ENCODE data around the gene SIPA1L3.
"Not testable (repeated sequence)": the region's sequence is repeated elsewhere in the genome, so short reads cannot be mapped to it uniquely, and the experiment has no call there.

The SIPA1L3 gene

GRCh38 chr19:38043649-38044144, 136.7 kb downstream of the SIPA1L3 start:
- DNase-seq (ENCODE audit: low read depth in 1 of 2, low spot score in 1 of 2): no peak

GRCh38 chr19:38044267-38045111, 137.5 kb downstream of the SIPA1L3 start:
- no peak for DNase-seq (ENCODE audit: low read depth in 1 of 2, low spot score in 1 of 2)

GRCh38 chr19:38045554-38046253, 138.7 kb downstream of the SIPA1L3 start:
- no peak for DNase-seq (ENCODE audit: low read depth in 1 of 2, low spot score in 1 of 2)

- DNase-seq (ENCODE audit: low read depth in 1 of 2, low spot score in 1 of 2): no peak
Measured at GRCh38 chr19:38046254-38047048, 139.4 kb downstream of the SIPA1L3 start.

- DNase-seq (ENCODE audit: low read depth in 1 of 2, low spot score in 1 of 2): no peak
Measured at GRCh38 chr19:38047049-38047438, 140.0 kb downstream of the SIPA1L3 start.

GRCh38 chr19:38047641-38048040, 140.6 kb downstream of the SIPA1L3 start:
- no peak for DNase-seq (ENCODE audit: low read depth in 1 of 2, low spot score in 1 of 2)

DNA sequence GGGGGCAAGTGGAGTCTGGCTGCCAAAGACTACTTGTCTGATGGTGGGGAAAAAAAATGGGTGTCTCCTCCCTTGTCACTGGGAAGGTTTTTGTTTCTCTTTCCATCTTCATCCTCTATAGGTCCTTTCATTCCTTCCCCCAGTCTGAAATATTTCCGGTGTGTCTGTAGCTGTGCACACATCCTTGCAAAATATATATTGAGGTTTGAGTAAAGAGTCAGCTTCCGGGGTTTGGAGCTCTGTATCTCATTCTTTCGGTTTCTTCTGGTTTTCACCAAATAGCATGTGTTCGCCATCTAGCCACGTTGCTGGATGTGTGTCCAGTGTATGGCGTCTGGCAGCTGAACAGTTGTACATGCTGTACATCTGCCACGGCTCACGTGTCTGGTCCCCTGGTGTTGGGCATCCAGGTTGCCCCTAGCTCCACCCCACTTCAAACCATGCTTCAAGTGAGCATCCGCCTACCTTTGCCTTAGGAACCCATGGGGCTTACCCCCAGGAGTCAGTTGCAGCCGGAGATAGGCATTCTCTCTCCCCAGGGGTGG, 142.2 kb downstream of the SIPA1L3 start:
- DNase-seq (ENCODE audit: low read depth in 1 of 2, low spot score in 1 of 2): peak; percentile 46 to 50

GRCh38 chr19:38055010-38055409, 148.0 kb downstream of the SIPA1L3 start:
- DNase-seq (ENCODE audit: low read depth in 1 of 2, low spot score in 1 of 2): no peak

DNA sequence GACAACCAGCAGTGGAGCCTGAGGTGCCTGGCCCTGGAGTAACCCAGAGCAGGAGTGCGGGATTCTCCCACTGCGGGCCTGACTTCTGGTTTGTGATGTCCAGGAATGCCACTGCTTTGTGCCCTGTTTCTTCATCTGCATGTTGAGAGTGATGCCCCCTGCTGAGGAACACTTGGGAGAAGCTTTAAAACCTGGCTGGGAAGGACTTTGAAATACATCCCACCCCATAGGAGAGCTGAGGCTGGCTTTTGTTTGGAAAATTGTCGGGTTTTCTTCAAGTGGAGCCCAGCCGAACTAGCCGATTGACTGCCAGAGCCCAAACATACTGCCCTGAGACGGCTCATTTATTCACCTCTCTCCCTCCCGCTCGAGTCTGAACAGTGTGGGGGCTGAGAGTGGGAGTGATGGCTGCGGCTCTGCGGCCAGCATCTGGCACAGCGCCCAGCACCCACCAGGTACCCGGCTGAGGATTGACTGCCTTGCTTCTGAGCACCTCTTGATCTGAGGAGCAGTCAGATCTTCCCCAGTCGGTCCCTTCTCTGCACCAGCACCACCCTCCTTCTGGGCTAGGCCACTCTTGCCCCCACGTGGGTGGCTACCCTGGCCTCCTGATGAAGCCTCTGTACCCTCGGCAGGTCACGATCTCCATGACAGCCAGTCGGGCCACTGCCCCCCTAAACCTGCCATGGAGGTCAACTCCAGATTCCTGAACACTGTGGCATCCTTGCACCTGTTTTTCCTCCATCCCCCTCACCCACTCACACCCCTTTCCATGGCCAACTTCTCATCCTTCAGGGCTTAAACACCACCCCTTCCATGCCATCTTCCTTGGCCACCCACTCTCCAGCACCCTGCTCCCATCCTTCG, 148.9 kb downstream of the SIPA1L3 start:
- no peak for DNase-seq (ENCODE audit: low read depth in 1 of 2, low spot score in 1 of 2)

- DNase-seq (ENCODE audit: low read depth in 1 of 2, low spot score in 1 of 2): no peak
Measured at GRCh38 chr19:38056646-38057045, 149.6 kb downstream of the SIPA1L3 start.

DNA sequence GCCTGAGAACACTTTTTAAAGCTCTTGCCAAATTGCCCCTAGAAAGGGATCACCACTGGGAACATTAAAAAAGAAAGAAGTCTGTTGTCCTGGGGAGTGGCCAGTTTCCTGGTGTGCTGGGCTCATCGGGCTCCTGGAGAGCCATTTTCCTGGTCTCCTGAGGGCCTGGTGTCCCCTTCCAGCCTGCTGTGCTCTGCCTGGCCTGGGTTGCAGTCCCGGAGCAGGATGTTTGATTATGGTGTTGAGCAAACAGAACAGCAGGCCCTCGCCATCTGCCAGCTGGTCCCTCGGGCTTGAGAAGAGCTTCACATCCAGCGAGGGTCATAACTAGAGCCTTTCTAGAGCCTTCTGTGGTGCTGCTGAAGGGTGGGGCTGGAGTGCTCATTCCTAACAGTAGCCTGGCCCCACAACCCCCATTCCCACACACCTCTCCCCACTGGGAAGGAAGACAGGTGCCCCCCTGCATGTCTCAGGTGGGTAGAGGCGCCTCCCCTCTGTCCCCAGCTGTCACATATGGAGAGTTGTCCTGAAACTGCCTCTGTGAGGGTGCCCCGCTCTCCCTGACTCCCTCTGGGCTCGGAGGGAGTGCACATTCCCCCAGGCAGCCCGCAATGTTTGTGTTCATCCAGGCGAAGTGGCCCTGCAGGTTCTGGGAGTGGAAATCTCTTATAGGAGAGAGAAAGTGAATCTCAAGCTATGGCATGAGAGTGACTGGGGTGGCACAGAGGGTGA, 151.1 kb downstream of the SIPA1L3 start:
- no peak for DNase-seq (ENCODE audit: low read depth in 1 of 2, low spot score in 1 of 2)

GRCh38 chr19:38059897-38060296, 152.9 kb downstream of the SIPA1L3 start:
- no peak for DNase-seq (ENCODE audit: low read depth in 1 of 2, low spot score in 1 of 2)

- DNase-seq (ENCODE audit: low read depth in 1 of 2, low spot score in 1 of 2): no peak
Measured at GRCh38 chr19:38060331-38060730, 153.3 kb downstream of the SIPA1L3 start.

- DNase-seq (ENCODE audit: low read depth in 1 of 2, low spot score in 1 of 2): no peak
Measured at GRCh38 chr19:38061294-38061693, 154.3 kb downstream of the SIPA1L3 start.

GRCh38 chr19:38062959-38063761, 156.2 kb downstream of the SIPA1L3 start:
- DNase-seq (ENCODE audit: low read depth in 1 of 2, low spot score in 1 of 2): no peak

DNA sequence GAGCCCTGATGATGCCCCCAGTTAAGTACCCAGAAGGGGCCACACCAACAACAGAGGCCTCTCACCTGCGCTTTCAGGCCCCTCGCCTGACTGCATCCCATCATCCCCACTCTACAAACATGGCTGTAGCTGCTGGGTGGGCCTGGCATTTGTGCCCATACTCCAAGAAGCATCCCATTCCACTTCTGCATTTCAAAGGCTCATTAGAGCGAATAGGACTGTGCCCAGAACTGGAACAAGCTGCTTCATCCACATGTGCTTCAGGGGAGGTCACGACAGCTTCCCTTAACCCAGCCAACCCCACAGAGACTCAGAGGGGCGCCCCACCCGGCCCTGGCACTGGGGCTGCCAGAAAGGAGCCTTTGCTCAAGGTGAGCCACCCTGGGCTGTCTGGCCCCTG, 156.9 kb downstream of the SIPA1L3 start:
- no peak for DNase-seq (ENCODE audit: low read depth in 1 of 2, low spot score in 1 of 2)

GRCh38 chr19:38064661-38065425, 157.8 kb downstream of the SIPA1L3 start:
- no peak for DNase-seq (ENCODE audit: low read depth in 1 of 2, low spot score in 1 of 2)

DNA sequence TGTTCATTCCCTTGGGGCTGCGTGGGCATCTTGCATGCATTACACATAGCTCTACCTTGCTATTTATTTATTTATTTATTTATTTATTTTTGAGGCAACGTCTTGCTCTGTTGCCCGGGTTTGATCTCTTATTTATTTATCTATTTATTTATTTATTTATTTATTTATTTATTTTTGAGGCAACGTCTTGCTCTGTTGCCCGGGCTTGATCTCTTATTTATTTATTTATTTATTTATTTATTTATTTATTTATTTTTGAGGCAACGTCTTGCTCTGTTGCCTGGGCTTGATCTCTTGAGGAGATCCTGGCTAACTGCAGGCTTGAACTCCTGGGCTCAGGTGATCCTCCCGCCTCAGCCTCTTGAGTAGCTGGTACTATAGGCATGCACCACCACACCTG, 158.8 kb downstream of the SIPA1L3 start:
- not testable (repeated sequence) for DNase-seq (ENCODE audit: low read depth in 1 of 2, low spot score in 1 of 2)
